Activated CD8-positive, alpha-beta memory T cell treated with anti-CD3 and anti-CD28 coated beads for 4 hours (primary cell): Measurements from ENCODE around the gene CYTH4.

Experiments
- DNase-seq, 2 donors: peaks; one replicate each; pipeline ENCODE4 v3.0.0-alpha.2; 2020; ENCODE audit warnings: low read depth in 2 of 2

Gene CYTH4

GRCh38 chr22:37309211-37310074, 27.1 kb downstream of the CYTH4 start:
- DNase-seq: no peak

- no peak for DNase-seq
Measured at GRCh38 chr22:37310075-37310606, 27.8 kb downstream of the CYTH4 start.

- no peak for DNase-seq
Measured at GRCh38 chr22:37310815-37311595, 28.7 kb downstream of the CYTH4 start.

GRCh38 chr22:37311761-37312312, 29.5 kb downstream of the CYTH4 start:
- no peak for DNase-seq

- no peak for DNase-seq
Measured at GRCh38 chr22:37312549-37313183, 30.4 kb downstream of the CYTH4 start.

- DNase-seq: no peak
Measured at GRCh38 chr22:37313376-37314314, 31.3 kb downstream of the CYTH4 start.

DNA sequence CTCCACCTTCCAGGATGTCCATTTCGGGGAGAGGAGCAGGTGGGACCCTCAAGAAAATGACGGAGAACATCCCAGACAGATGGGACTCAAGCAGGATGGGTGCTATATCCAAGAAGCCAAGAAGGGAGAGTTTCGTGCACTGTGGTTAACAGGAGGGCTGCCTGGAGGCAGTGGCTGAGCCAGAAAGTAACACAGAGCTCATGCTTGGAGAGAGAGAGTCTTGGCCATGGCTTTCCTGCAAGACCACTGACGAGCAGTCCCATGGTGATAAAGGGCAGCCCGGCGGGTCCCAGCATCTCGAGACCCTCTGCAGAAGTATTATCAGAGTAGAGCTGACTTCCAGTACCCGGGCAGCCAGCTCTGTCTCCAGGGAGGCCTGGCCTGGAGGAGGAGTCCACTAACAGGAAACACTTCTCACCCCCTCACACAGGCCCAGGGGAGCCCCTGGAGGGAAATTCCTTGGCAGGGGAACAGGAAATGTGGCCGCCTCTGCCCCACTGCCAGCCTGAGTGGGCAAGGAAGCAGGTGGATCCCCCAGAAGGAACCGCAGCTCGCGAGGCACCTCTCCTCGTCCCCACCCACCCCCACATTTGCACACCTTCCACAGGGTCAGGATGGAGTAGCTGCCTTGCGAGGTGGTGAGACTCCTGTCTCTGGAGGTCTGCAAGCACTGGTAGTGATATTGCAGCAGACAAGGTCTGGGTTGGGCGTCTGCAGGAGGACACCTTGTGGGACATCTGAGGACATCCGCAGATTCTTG, 32.2 kb downstream of the CYTH4 start:
- DNase-seq: no peak

DNA sequence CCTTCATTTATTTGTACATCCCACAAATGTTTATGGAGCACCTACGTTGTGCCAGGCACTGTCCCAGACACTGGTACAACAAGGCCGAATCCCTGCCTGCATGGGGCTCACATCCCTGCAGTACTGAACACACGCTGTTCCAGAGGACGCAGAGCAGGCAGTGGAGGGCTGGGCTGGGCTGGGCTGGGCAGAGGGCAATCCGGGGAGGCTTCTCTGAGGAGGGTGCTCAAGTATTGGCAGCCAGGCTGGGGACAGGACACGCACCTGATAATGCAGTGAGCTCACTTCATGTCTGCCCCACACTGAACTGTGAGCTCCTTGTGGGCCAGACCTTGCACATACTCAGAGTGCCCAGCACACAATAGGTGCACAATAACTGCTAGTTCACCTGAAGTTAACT, 34.1 kb downstream of the CYTH4 start:
- no peak for DNase-seq

DNA sequence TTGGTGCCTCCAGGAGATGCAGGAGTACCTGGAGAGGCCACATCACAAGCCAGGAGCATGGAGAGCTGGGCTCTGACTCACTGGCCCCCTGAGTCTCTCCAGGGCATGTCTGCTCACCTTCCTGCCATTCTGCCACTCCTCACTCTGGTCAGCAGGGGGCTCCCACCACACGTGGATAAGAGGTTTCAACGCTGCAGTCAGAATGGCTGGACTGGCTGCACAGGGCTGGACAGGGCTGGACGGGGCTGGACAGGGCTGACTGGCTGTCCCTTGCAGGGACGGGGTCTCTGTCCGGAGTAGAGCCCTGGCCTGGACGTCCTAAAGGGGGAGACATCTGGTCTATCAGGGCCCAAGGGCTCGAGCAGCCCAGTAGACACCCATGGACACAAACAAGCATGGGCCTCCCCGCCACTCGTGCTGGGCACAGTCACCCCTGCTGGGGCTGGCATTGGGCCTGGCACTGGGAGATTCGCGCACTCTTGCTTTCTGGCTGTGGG, 34.6 kb downstream of the CYTH4 start:
- peak; percentile 45 to 61 for DNase-seq

GRCh38 chr22:37317698-37318210, 35.4 kb downstream of the CYTH4 start:
- DNase-seq: no peak

DNA sequence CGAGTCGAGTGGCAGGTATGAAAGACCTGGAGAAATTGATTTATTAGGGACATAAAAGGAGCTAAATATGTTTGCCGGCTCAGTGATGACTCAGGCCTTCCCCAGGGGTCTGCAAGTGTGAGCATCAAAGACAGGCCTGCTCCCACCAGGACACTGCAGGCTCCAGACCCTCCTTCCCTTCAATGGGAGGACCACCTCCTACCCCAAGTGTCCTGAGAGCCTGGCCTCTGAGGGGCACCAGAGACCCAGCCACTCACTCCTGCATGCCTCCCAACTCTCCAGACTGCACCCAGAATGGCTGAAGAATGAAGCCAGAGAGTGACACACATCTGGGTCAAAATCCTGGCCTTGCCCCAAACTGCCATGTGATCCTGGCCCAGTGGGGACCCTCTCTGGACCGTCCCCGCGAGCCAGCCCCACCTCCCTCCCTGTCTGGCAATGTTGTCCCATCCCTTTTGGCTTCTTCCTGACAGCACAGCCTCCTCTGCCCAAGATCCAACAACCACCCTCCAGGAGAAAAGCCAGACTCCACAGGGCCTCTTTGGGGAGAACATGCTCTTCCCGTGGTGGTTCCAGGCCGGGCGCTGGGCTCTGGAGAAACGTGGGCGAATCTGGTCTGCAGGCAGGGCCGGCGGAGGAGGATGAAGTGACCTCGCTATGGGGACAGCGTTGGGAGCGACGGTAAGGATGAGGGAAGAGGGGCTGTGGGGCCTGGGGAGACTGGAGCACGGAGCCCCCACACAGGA, 36.2 kb downstream of the CYTH4 start:
- DNase-seq: no peak

DNA sequence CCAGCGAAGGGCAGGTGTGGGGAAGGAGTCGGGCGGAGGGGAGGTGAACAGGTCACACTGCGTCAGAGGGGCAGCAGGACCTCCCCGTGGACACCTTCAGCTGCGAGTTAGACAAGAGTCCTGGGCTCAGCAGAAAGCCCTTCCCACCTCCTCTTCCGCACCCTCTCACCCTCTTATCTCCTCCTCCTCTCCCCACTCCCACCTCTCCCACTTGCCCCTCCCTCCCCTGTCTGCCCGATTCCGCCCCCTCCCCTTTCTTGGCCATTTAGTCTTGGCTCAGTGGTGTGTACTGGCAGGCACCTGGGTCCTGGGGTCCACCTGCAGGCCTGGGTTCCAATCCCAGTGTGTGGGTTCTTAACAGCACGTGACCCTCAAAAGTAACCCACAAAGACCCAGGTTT, 37.2 kb downstream of the CYTH4 start:
- DNase-seq: no peak

DNA sequence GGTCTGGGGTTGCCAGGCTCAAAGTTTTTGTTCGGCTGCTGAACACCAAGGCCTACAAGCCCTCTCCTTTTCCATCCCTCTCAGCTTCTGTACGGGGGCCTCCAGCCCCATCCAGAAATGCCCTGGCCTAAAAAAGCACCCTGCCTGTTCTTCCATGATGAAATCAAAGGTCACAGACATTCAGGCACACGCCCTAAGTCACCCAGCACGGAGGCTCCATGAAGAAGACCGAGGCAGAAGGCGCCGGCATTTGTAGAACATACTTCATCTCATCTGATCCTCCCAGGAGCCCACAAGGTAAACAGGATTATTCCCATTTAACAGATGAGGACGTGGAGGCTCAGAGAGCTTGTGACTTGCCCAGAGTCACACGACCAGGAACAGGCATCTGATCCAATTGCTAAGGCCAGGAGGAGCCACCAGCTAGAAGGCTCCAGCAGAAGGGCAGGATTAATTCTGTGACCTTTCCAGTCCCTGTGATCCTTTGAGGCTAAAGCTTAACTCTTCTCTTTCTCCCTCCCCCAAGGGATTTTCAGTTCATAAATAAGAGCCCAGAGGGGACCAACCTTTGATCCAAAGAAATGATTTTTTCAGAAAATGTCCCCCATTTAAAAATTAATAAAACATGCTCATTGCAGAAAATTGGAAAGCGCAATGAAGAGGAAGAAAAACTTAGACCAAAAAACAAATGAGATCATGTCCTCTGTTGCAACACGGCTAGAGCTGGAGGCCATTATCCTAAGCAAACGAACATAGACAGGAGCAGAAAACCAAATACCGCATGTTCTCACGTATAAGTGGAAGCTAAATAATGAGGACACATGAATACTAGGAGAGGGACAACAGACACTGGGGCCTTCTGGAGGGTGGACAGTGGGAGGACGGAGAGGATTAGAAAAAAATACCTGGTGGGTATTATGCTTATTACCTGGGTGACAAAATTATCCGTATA, 38.7 kb downstream of the CYTH4 start:
- DNase-seq: no peak

DNA sequence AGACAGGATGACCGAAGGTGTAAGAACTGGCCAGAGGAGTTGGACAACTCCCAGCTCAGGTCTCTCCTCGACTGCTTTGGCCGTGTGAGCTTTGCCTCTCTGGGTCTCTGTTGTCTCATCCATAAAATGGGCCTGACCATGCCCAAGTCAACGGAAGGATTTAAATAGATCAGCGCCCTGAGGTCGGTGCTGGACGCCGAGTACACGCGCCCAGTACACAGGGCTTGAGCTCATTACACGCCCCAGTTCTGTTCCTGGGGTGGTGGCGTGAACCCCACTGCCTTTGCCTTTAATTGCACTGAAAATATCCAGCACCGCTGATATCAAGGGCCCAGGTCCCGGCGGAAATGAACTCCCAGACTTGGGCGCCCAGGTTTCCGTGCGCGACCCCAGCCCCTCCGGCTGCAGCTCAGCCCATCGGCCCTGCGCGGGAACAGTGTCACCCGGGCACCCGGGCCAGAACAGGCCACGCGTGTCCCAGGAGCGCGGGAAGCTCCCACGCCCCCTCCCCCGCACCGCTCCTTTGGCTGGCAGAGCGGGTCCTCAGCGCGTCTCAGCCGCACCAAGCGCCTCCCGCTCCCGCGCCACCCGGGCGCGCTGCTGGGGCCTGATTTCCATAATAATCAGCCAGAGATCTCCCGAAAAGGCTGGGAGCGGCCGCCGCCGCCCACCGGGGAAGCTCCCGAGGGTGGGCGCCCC, 42.2 kb downstream of the CYTH4 start:
- DNase-seq: no peak

DNA sequence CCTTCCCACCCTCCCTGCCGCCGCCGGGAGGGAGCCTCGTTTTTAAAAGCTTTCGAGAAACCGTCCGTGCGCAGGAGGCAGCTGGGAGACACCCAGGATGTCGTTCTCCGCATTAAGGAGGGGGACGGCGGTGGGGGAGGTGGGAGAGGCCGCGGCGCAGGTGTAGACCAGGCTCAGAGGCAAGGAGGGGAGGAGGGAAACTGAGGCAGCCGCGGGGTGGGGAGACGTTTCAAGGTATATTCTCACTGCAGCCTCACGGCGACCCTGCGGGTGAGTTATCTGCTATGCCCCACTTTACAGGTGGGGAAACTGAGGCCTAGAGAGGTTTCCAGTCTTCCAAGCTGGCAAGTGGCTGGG, 42.7 kb downstream of the CYTH4 start:
- DNase-seq: no peak

- no peak for DNase-seq
Measured at GRCh38 chr22:37326726-37327125, 44.4 kb downstream of the CYTH4 start.

GRCh38 chr22:37328017-37328416, 45.7 kb downstream of the CYTH4 start:
- no peak for DNase-seq
